Cardiac muscle cell (in vitro differentiated cells and primary cell): ENCODE data around the gene RAP1GAP2. TPM values are rescaled to one million over a fixed set of nuclear protein-coding genes. Genes with fewer than 3 reads are reported as not detected.
A peak's percentile ranks its signal among the peaks of the same experiment; 100 is the strongest.

Experiments used
- DNase-seq, 2 donors: peaks; one replicate each; pipeline versions ENCODE4 v3.0.0 to v3.0.0-alpha.2; 2010 to 2017; ENCODE audit warnings: low read depth in 1 of 2, low spot score in 1 of 2
- H3K27ac ChIP-seq: fragments of 200-600 bp; sonication (generic); 2 replicates; pipeline ENCODE4 v1.5.1; 2016
- H3K27me3 ChIP-seq: fragments of 200-600 bp; sonication (generic); 2 replicates; pipeline ENCODE4 v1.6.0; 2016; ENCODE audit warnings: control low read depth
- H3K36me3 ChIP-seq: fragments of 200-600 bp; sonication (generic); 2 replicates; pipeline ENCODE4 v1.5.1; 2016; ENCODE audit warnings: control low read depth
- H3K4me1 ChIP-seq: fragments of 200-600 bp; sonication (generic); 2 replicates; pipeline ENCODE4 v1.8.1; 2017; ENCODE audit warnings: low read depth, mild to moderate bottlenecking, mixed run types
- H3K4me3 ChIP-seq: fragments of 200-600 bp; sonication (generic); 2 replicates; pipeline ENCODE4 v1.5.1; 2016; ENCODE audit warnings: mild to moderate bottlenecking
- H3K9me3 ChIP-seq: fragments of 200-600 bp; sonication (generic); 2 replicates; pipeline ENCODE4 v1.5.1; 2017; ENCODE audit warnings: low read depth, mild to moderate bottlenecking, control low read depth
- polyA plus RNA-seq: library from polyadenylated mRNA; unstranded; fragments of >200 nt; fragmentation: Nextera tagmentation; extraction: Ambion mirVana; gene quantifications from 2 replicates; pipeline ENCODE4 v1.2.1, GENCODE V29; 2016
- total RNA-seq: library from RNA; depleted of rRNA; stranded (reverse); fragments of >200 nt; gene quantifications from 2 replicates; pipeline ENCODE4 v1.2.3, GENCODE V29; 2016
- TF ChIP-seq, protein P1 (sequence below): IDR thresholded peaks from 2 replicates; pipeline ENCODE4 v1.5.1; 2012; ENCODE audit warnings: low read depth, mild to moderate bottlenecking, low read length

Gene RAP1GAP2
- total and polyA plus RNA-seq, 2 experiments from 2014 or later = 1.2 to 2.9 TPM

- H3K4me1 ChIP-seq = peaks cover 5% of the 10 kb centered on the region
- H3K27ac ChIP-seq = no peak overlapping the region
- TF ChIP-seq, protein P1, sequence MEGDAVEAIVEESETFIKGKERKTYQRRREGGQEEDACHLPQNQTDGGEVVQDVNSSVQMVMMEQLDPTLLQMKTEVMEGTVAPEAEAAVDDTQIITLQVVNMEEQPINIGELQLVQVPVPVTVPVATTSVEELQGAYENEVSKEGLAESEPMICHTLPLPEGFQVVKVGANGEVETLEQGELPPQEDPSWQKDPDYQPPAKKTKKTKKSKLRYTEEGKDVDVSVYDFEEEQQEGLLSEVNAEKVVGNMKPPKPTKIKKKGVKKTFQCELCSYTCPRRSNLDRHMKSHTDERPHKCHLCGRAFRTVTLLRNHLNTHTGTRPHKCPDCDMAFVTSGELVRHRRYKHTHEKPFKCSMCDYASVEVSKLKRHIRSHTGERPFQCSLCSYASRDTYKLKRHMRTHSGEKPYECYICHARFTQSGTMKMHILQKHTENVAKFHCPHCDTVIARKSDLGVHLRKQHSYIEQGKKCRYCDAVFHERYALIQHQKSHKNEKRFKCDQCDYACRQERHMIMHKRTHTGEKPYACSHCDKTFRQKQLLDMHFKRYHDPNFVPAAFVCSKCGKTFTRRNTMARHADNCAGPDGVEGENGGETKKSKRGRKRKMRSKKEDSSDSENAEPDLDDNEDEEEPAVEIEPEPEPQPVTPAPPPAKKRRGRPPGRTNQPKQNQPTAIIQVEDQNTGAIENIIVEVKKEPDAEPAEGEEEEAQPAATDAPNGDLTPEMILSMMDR = no peak
- H3K4me3 ChIP-seq = no peak overlapping the region
- H3K36me3 ChIP-seq = no peaks in the 10 kb centered on the region
- DNase-seq = no peak
- H3K27me3 ChIP-seq = no peaks in the 10 kb centered on the region
- H3K9me3 ChIP-seq = no peaks in the 10 kb centered on the region
Measured at GRCh38 chr17:2936771-2937321, 140.6 kb downstream of the RAP1GAP2 start.

- peaks cover 5% of the 10 kb centered on the region for H3K4me1 ChIP-seq
Measured at GRCh38 chr17:2937331-2938003, 141.2 kb downstream of the RAP1GAP2 start.

GRCh38 chr17:2939714-2940351 is 143.6 kb downstream of the RAP1GAP2 start:
- Histone ChIP-seq H3K9me3 (no peaks in the 10 kb centered on the region), H3K4me1 (peaks cover 5% of the 10 kb centered on the region), H3K36me3 (no peaks in the 10 kb centered on the region), H3K27ac (no peak overlapping the region), H3K27me3 (no peaks in the 10 kb centered on the region), H3K4me3 (no peak overlapping the region)
- TF ChIP-seq, protein P1 = no peak
- DNase-seq = no peak

More at GRCh38 chr17:2937331-2938003, 141.2 kb downstream of the RAP1GAP2 start:
- Histone ChIP-seq H3K36me3 (no peaks in the 10 kb centered on the region), H3K4me3 (no peak overlapping the region), H3K27ac (no peak overlapping the region), H3K27me3 (no peaks in the 10 kb centered on the region), H3K9me3 (no peaks in the 10 kb centered on the region)
- TF ChIP-seq, protein P1 = peak; percentile 44
- peak in 1 of 2 donors; percentile 27 for DNase-seq

DNA sequence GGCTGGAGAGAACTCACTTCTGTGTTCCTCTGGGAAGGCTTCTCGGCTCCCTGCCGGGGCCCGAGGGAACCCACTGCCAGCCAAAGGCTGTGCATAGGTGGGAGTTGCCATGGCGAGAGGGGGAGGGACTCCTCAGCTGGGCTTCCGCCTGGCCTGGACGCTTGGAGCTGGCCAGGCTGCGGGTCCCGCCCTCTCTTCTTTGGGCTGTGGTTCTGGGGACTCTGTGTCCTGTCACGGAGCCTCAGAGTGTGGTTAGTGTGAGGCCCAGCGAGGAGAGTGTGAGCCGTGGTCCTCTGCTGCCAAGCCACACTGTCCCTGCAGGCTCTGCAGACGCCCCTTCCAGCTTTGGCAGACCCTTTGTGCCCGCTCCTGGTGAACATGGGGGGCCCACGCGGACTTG is 144.1 kb downstream of the RAP1GAP2 start:
- TF ChIP-seq, protein P1 = no peak
- Histone ChIP-seq H3K4me3 (no peak overlapping the region), H3K27me3 (no peaks in the 10 kb centered on the region), H3K4me1 (peaks cover 5% of the 10 kb centered on the region), H3K36me3 (no peaks in the 10 kb centered on the region), H3K9me3 (no peaks in the 10 kb centered on the region), H3K27ac (no peak overlapping the region)
- DNase-seq = peak; percentile 63 to 65

- Histone ChIP-seq H3K4me3 (no peak overlapping the region), H3K9me3 (no peaks in the 10 kb centered on the region), H3K36me3 (no peaks in the 10 kb centered on the region), H3K27ac (no peak overlapping the region), H3K27me3 (no peaks in the 10 kb centered on the region), H3K4me1 (peaks cover 12% of the 10 kb centered on the region)
- TF ChIP-seq, protein P1 = no peak
- DNase-seq = peak in 1 of 2 donors; percentile 74
Measured at GRCh38 chr17:2943981-2944380, 147.7 kb downstream of the RAP1GAP2 start.
